Suppressor macrophage treated with lipopolysaccharide for 1 hour (primary cell): ENCODE results near the gene CSNK2A2.

Source experiments
- DNase-seq, 3 donors: peaks; one replicate each; pipeline ENCODE4 v3.0.0-alpha.2; 2020 to 2022

CSNK2A2 gene

GRCh38 chr16:58109330-58109729, 88.6 kb downstream of the CSNK2A2 start:
- peak in 2 of 3 donors; percentile 33 to 35 for DNase-seq
